Vagina (tissue), 1 donor: ENCODE measurements around the gene PWWP2B. TPM values are rescaled to one million over a fixed set of nuclear protein-coding genes. Genes with fewer than 3 reads are reported as not detected.

ENCODE experiments used
- total RNA-seq: library from RNA; depleted of rRNA; stranded (reverse); fragments of >200 nt; gene quantifications from one replicate; pipeline ENCODE4 v1.2.3, GENCODE V29; 2016

The PWWP2B gene
- total RNA-seq, 1 donor from 2014 or later, result 14.7 TPM

Other genes with a start within 250 kb of the PWWP2B start
- gene DPYSL4, start 210.3 kb upstream of the PWWP2B start, total RNA-seq, result 0.49 TPM
- 4.7 TPM for gene STK32C, start 89.2 kb upstream of the PWWP2B start, total RNA-seq
- 4.9 TPM for gene LRRC27, start 65.0 kb upstream of the PWWP2B start, total RNA-seq
- gene INPP5A, start 140.6 kb downstream of the PWWP2B start, total RNA-seq, result 24.3 TPM